Upper lobe of left lung (tissue), 4 donors: ENCODE measurements around the gene RGL3.

Experiments used
- EP300 ChIP-seq, 4 donors: sonication (generic); formaldehyde crosslinking; IDR thresholded peaks; one replicate each; pipeline ENCODE4 v1.5.1; 2017; ENCODE audit warnings: antibody characterized with exemption in 4 of 4, control low read depth in 2 of 4
- POLR2A ChIP-seq, 4 donors: fragments of 450-650 bp; IDR thresholded peaks; one replicate each; pipeline ENCODE4 v1.5.1; 2016 to 2017; ENCODE audit warnings: antibody characterized with exemption in 4 of 4, mild to moderate bottlenecking in 2 of 4
- TF ChIP-seq, protein P1 (sequence below), 6 experiments: fragments of 450-650 bp in 4 of 6; fragments of 200-600 bp in 2 of 6; sonication (generic) in 2 of 6; IDR thresholded peaks; one replicate each; pipeline ENCODE4 v1.5.1; 2016 to 2019; ENCODE audit warnings: antibody characterized with exemption in 6 of 6

DNA sequence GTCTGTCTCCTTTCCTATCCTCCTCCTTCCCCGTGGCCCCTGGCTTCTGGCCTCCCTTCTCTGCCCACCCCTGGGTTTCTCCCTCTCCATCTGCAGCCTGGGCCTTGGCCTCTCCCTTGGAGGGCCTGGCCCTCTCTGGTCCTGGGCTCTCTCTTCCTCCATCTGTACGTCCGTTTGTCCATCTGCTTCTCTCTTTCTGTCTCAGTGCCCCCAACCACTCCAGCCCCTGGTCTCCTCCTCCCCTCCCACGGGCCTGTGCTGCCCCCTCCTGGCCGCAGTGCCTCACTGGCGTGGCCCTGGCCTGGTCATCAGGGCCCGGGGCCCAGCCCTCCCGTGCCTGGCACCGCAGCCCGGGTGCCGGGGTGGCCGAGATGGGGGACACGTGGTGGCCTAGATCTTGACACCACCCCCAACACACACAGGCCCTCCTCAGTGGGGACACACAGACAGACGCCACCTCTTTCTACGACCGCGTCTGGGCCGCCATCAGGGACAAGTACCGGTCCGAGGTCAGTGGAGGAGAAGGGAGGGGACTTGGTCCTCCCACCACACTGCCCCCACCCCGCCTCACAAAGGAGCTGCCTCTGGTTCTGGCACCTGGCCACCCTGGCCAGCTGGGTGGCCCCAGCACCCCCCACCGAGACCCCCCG lies 27.7 kb upstream of the RGL3 start:
- TF ChIP-seq, protein P1, sequence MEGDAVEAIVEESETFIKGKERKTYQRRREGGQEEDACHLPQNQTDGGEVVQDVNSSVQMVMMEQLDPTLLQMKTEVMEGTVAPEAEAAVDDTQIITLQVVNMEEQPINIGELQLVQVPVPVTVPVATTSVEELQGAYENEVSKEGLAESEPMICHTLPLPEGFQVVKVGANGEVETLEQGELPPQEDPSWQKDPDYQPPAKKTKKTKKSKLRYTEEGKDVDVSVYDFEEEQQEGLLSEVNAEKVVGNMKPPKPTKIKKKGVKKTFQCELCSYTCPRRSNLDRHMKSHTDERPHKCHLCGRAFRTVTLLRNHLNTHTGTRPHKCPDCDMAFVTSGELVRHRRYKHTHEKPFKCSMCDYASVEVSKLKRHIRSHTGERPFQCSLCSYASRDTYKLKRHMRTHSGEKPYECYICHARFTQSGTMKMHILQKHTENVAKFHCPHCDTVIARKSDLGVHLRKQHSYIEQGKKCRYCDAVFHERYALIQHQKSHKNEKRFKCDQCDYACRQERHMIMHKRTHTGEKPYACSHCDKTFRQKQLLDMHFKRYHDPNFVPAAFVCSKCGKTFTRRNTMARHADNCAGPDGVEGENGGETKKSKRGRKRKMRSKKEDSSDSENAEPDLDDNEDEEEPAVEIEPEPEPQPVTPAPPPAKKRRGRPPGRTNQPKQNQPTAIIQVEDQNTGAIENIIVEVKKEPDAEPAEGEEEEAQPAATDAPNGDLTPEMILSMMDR (IDR thresholded peaks at IDR 0.05) = peak; percentile 67 to 92 (median 85)
- TF ChIP-seq EP300 (IDR thresholded peaks at IDR 0.05) = no peak
- TF ChIP-seq POLR2A (IDR thresholded peaks at IDR 0.05) = no peak
